Dermis blood vessel endothelial cell (primary cell): ENCODE results near the gene KCNAB3. TPM values are rescaled to one million over a fixed set of nuclear protein-coding genes. Genes with fewer than 3 reads are reported as not detected.
A peak's percentile ranks its signal among the peaks of the same experiment; 100 is the strongest.

Source experiments
- DNase-seq: peaks from one replicate; pipeline ENCODE4 v3.0.0; 2010
- total RNA-seq: library from RNA; depleted of rRNA; stranded (reverse); fragments of >200 nt; gene quantifications from 2 replicates; pipeline ENCODE4 v1.2.3, GENCODE V29; 2014

The KCNAB3 gene
- total RNA-seq, 1 donor from 2014 or later, result 0.68 TPM

DNA sequence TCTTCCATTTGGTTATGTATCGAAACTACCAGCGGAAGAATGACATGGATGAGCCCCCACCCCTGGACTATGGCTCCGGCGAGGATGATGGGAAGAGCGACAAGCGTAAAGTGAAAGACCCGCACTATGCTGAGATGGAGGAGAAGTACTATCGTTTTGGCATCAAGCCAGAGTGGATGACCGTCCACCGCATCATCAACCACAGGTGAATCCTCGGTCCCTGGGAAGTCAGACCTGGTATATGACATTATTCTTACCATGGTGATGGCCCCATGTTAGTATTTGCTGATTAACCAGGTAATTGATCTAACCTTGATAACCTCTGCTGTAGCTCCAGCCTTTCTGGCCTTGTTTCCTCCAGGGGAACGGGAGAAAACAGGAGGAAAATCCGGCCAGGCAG, 32.6 kb downstream of the KCNAB3 start:
- no peak for DNase-seq

DNA sequence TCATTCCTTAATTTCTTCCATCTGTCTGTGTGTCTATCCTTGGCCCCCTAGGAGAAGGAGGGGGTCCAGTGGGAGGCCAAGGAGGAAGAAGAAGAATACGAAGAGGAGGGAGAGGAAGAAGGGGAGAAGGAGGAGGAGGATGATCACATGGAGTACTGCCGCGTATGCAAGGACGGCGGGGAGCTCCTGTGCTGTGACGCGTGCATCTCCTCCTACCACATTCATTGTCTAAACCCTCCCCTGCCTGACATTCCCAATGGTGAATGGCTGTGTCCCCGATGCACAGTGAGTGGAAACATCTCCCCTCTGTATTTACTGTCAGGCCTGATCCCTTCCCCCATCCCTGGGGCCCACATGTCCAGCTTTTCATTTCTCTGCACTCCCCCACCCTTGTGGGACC, 34.8 kb downstream of the KCNAB3 start:
- no peak for DNase-seq

DNA sequence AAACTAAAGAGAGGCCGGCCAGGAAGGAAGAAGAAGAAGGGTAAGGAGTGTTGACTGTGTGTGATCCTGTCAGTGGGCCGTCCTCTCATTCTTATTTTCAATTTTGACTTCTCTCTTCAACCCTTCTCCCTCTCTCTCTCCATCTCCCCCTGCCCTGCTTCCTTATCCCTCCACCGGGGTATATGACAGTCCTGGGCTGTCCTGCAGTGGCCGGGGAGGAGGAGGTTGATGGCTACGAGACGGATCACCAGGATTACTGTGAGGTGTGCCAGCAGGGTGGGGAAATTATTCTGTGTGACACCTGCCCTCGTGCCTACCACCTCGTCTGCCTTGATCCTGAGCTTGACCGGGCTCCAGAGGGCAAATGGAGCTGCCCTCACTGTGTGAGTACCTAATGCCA, 35.4 kb downstream of the KCNAB3 start:
- DNase-seq, result no peak

DNA sequence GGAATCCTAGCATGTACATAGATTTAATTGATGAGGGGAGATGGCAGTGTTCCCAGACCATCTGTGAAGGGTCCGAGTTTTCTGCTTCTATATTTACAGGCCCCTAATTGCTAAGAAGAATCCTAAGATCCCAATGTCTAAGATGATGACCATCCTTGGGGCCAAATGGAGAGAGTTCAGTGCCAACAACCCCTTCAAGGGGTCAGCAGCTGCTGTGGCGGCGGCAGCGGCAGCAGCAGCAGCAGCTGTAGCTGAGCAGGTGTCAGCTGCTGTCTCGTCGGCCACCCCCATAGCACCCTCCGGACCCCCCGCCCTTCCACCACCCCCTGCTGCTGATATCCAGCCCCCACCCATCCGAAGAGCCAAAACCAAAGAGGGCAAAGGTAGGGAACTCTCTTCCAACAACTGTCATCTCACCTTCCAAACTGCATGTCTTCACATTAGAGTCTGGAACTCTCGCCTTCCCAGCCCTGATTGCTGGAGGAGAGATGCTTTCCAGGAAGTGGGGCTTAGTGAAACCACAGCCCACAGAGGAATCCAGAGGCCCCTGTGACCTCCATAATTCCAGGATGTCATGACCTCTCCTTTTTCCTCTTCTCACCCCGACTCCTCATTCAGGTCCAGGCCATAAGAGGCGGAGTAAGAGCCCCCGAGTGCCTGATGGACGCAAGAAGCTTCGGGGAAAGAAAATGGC, 36.3 kb downstream of the KCNAB3 start:
- DNase-seq, result no peak

DNA sequence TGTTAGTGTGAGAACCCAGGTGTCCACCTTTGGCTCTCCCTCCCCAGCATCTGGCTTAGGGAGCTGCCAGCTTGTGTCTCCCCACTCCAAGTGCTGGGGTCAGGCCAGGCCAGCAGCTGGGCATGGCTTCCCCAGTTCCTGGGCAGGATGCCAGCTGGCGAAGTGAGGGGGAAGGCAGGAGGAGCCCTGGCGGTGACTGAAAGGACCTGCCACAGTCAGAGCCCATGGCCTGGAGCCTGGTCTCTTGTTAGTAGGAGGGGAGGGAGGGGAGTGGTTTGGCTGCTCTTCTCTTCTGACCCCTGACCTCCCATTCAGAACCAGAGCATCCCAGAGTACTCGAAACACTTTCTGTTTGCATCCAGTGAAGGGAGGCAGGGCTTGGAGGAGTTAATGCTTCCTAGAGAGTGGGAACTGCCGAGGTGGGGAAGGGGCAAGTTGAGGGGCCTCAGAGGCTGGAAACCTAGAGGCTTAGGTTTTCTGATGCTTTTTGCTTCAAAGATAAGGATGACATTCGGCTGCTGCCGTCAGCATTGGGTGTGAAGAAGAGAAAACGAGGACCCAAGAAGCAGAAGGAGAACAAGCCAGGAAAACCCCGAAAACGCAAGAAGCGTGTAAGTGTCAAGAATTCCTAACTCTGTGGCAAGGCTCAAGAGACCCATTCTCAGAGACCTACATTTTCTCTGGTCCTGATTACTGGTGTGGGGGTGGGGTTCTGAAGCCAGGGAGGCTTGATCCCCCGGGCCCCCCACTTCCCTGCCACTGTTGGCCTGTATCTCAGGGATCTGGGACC, 40.3 kb downstream of the KCNAB3 start:
- peak; percentile 96 for DNase-seq

DNA sequence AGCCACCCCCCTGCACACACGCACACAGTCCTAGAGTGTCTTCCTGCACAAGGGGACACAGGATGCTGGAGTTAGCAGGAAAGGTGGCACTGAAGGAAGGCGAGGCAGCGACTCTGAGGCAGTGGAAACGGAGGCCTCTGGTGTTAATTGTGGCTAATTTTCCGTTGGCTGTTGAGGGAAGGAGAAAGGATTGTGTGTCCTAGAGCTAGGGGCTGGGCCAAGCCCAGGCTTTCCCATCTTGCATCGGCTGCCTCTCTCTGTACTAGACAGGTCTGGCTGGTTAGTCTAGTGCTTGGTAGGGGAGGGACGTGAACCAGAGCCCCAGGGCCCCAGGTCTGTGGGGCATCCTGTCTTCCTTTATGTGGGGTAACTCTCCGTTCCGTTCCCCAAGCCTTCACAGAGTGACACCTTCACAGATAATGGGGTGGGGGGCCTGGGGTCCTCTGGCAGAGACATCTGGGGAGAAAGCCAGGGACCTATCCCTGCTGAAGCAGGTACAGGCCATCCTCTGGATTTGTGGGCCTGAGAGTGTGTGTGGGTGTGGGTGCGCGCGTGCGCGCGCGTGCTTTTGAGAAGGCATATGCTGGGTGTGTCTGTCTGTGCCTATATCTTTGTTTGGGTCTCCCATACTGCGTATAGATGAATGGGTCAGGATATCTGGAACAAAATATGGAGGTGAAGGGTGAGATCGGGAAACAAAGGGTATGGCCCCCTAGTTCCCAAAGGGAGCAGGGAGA, 41.3 kb downstream of the KCNAB3 start, which contains the start of gene CHD3:
Gene CHD3, plus strand, starts transcription at position 606 of the 737 bp plus-strand sequence. CDS start 212 bp downstream, outside the sequence.
- DNase-seq, result peak; percentile 56

DNA sequence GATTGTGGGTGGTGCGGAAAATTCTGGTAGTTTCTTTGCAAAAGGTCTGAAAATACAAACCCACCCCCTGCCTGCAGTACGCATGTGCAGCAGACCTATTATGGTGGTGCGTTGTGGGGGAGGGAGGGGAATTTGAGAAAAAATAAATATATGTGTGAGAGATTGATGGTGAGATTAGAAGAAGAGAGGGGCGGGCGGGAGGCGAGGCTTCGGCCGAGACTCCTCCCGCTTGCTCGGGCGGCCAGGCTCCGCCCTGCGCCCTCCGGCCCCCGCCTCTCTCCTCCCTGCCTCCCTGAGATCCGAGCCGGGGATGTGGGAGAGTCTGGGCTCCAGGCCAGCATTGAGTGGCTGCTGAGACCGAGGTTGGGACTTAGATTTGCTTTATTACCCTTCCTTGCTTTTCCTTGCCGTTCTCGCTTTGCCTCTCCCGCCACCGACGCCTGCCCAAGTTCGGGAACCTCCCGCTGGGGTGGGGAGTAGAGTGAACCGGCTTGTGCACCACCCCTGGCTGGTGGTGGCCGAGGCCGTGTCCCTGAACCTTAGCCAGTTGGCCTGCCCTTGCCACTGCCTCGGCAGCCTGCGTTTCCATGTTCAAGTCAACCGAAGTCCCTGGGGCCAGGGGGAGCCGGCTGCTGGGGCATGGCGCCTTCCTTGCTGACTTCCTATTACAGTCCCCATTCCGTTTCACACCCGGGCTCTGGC, 42.0 kb downstream of the KCNAB3 start:
- peak; percentile 96 for DNase-seq

DNA sequence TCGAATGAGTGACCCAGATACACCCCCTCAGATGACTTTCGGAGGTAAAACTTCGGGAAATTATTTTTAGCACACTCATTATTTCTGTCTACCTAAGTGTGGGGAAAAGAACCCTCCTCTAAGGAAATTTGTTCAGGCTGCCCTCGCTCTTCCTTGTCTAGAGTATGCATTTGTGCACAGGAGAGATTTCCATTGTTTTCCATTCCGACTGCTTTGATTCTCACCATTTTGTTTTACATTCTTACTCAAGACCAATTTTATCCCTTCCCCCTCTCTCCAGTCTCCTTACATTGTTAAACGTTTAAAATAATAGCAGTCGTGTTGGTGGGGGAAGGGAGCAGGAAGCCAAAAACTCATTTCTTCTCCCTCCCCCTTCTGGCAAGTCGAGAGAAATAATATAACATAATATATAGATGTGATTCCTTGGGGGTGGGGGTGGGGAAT, 42.6 kb downstream of the KCNAB3 start:
- DNase-seq, result no peak

DNA sequence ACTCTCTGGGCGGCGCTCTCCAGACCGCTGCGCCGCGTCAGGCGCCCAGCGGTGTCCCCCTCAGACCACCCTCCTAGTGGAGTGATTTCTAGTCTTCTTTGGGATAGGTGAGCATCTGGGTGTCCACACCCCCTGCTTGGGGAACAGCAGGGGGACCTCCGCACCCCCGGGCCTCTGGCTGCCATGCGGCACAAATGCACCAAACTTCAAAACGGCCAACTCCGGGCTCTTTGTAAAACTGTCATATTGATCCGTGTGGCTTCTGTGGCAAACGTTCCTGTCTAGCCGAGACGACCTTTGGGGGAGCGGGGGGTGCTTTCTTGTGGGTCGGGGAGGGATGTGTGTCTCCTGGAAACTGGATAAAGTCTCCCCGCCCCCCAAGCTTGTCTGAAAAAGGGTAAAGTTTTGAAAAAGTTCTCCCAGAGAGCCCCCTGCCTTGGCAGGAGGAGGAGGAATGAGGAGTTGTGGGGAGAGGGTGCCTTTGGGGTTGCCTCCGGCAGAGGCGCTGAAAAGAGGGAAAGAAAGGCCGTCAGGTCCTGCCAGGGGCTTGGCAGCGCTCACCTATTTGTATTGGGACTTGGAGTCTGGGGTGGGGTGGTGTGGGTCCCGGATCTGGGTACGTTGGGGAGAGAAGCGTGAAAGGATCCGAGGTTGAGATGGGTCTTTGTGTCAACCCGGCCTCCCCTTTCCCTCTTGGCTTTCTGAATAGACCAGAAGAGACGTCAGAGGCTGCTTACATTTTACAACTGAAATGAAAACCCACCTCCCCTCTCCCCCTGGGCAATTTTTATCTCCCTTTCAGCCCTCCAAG, 43.2 kb downstream of the KCNAB3 start:
- DNase-seq, result peak; percentile 48

DNA sequence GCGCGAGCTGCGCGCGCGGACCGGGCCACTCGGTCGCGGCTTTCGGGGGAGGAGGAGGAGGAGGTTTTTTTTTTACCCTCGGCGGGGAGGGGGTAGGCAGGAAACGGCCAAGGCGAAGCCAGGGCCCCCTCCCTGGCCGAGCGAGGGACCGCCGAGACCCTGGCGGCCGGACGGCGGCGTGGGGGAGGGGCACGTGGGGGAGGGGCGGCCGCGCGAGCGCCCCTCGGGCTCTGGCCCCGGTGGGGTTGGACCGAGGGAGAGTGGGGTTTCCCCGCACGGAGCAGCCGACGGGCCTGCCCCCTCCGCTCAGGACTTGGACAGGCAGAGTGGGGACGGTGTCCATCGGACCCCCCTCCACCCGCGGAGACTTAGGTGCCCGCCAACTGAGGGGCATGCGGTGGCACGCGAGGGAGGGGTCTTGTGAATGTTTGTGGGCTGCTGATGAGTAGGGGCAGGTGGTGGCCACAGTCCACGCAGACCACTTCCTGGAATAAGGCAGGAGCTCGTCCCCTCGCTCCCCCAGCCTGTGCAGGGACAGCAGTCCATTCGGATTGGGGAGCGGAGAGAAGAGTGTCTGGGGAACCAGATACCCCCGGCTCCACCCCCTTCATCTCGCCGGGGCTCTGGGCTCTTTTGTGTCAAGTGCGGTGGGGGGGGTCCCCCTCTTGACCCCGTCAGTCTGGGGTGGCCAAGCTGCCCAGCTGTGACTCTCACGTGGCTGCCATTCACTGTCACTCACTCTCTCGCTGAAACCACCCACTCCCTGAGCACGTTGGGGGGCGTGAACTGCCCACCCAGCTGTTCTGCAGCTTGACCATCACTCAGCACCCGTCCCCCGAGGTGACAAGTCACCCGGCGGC, 44.1 kb downstream of the KCNAB3 start:
- DNase-seq, result peak; percentile 43

DNA sequence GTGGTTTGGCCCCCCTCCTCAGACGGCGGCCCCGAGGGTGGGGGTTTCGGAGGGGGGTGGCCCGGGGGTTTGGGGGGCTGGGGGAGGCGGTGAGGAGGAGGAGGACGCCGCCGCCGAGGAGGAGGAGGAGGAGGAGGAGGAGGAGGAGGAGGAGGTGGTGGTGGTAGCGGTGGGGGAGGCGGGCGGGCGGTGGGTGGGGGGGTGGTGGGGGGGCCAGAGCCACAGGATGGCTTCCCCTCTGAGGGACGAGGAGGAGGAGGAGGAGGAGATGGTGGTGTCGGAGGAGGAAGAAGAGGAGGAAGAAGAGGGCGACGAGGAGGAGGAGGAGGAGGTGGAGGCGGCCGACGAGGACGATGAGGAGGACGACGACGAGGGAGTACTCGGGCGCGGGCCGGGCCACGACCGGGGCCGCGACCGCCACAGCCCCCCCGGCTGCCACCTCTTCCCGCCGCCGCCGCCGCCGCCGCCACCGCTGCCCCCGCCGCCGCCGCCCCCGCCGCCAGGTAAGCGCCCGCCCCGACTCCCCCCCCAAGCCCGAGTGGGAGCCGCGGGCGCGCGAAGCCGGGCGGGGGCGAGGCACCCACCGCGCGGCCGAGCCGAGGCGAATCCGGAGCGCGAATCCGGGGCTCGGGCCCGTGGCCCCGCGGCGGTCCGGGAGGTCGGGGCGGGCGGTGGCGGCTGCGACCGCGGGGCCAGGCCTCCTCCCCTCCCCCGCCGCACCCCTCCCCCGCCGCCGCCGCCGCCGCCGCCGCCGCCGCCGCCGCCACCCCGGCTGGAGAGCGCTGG, 44.9 kb downstream of the KCNAB3 start:
- peak; percentile 9 for DNase-seq

DNA sequence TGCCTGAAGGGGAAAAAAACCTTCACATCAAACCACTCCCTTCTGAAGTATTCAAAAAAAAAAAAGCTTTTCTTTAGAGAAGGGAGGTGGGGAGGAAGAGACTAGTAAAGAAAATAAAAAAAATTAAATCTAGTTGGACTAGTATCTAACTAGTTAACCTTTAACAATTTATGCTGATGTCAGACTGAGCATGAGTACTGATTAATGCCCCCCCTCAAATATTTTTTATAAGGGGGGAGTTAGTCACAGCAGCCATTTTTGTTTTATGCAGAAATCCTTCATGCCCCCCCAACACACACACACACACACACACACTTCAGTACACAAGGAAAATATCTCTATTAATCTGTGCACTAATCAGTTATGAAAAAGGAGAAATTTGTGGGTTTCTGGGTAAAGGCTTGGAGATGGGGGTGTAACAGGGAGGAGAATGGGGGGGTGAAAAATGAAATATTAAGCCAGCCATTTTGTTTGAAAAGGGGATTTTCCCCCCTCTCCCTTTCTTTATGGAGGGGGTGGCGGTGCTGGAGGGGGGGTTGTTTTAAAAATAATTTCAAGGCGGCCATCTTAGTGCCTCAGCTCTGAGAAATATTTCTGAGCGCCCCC, 45.8 kb downstream of the KCNAB3 start:
- DNase-seq, result peak; percentile 35

DNA sequence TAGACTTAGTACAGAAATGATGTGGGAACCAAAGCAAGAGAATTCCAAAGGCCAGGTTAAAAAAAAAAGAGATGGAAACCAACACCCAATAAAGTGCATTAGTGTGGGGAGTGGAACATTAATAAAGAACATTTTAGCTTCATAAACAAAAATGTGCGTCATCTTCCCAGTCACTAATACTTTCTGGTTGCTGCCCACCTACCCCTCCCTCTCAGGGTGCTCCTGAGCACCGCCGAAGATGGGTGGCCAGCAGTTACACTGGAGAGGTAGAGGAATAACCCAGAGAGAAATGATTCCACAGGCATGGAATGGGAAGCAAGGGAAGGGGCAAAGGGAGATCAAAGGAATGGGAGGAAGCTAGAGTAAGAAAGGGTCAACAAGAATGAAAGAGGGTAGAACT, 47.0 kb downstream of the KCNAB3 start:
- no peak for DNase-seq

DNA sequence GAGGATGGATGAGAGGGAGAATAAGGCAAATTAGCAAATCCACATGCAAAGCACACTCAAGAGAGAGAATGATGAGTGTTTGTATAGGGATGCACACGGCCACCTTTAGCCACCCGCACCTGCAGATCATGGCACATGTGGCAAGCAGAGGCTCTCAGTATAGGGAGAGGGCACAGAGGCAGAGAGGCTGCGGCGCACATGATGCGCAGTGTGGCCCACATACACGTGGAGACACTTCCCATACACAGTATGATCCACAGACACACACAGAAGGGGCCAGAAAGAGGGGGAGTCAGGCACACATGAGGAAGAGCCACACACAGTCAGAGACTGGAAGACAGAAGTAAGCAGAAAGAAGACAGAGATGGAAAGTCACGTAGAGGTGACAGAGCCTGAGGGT, 47.6 kb downstream of the KCNAB3 start:
- no peak for DNase-seq

DNA sequence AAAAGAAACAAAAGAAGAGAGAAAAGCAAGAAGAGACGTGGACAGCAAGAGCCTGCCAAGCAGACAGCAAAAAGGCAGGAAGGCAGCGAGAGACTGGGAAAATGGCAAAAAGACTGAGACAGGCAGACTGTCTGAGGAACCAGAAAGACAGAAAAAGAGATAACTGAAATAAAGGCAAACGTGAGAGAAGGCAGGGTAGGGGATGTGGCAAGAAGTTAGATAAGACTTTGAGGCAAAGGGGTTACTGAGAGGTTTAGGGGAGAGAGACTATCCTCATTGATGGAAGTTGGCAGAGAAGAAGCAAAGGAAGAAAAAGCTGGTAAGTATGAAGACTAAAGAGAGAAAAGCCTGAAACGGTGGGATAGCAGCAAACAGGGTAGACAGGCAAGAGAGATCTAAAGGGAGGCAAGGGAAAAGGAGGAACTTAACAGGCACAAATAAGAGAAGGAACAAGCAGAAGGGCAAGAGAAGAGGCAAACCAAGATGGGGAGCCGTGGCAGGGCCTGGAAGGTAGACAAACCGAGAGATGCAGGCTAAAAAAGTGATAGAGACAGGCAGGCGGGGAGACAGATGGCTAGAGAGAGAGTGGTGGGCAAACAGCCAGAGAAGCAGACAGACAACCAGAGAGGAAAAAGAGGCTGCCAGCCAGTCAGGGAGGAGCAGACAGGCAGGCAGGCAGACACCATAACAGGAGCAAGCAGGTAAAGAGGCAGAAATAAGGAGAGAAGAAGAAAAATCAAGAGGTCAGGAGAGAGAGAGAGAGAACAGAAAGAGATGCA, 48.2 kb downstream of the KCNAB3 start:
- DNase-seq, result no peak

DNA sequence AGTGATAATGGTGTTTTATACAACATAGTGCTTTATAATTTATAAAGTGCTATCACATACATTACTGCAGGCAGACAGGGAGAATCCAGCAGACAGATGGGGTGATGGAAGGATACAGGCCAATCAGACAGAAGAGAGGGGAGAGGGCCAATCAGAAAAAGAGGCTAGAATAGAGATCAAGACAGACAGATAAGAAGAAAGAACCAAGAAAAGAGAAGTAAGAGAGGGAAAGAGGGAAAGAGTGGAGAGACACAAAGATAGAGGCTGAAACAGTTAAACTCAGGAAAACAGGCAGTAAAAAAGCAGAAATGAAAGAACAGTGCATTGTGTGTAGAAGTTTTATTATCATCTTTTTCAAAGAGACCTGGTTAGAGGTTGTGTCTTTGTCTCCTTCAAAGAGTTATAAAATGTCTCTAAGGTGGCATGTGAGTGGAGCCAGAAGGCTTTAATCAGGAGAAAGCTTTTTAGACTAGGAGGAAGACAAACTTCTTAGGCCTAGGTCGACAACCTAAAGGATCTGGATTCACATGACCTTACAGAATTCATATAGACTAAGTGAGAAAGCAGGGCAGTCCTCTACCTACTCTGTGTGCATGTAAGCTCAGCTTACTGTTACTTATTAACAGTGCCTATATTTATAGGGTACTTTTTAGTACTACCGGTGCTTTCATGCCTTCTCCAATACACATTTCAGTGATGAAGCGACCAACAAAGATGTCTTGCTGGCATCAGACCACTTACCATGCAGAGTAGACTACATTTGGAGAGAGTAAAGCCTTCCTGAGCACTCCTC, 49.4 kb downstream of the KCNAB3 start:
- no peak for DNase-seq

DNA sequence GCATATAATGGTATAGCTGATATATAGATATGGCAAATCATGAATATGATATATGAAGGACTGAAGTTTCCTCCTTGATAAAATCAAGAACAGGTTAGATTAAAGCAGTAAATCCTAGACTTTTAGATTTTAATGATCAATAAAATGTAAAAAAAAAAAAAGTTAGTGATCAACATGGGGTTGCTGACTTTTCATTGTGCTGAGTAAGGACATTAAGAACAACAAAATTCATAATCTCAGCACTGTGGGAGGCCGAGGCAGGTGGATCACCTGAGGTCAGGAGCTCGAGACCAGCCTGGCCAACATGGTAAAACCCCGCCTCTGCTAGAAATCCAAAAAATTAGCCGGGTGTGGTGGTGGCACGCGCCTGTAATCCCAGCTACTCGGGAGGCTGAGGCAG, 51.4 kb downstream of the KCNAB3 start:
- no peak for DNase-seq
